Cardiac septum (tissue), 1 donor: ENCODE results near the gene IZUMO4. TPM values are rescaled to one million over a fixed set of nuclear protein-coding genes. Genes with fewer than 3 reads are reported as not detected.

ENCODE experiments used
- DNase-seq: peaks from one replicate; pipeline ENCODE4 v3.0.0-alpha.2; 2020; ENCODE audit warnings: low spot score
- intact Hi-C: fragments of 100-400 bp; cut with DNase I; formaldehyde crosslinking; loops from one replicate; pipeline ENCODE4 v1.14.0; 2022
- total RNA-seq: library from RNA; stranded (reverse); fragmentation: NEBNext Ultra II Directional; extraction: Animal tissue kit (Norgen Biotek cat#: 25700); gene quantifications from one replicate; pipeline ENCODE4 v1.2.1, GENCODE V29; 2021
- donor health status: DM: no; HTN: no; CAD: no.

The IZUMO4 gene
- total RNA-seq, 1 donor from 2014 or later: 4.3 TPM

DNA sequence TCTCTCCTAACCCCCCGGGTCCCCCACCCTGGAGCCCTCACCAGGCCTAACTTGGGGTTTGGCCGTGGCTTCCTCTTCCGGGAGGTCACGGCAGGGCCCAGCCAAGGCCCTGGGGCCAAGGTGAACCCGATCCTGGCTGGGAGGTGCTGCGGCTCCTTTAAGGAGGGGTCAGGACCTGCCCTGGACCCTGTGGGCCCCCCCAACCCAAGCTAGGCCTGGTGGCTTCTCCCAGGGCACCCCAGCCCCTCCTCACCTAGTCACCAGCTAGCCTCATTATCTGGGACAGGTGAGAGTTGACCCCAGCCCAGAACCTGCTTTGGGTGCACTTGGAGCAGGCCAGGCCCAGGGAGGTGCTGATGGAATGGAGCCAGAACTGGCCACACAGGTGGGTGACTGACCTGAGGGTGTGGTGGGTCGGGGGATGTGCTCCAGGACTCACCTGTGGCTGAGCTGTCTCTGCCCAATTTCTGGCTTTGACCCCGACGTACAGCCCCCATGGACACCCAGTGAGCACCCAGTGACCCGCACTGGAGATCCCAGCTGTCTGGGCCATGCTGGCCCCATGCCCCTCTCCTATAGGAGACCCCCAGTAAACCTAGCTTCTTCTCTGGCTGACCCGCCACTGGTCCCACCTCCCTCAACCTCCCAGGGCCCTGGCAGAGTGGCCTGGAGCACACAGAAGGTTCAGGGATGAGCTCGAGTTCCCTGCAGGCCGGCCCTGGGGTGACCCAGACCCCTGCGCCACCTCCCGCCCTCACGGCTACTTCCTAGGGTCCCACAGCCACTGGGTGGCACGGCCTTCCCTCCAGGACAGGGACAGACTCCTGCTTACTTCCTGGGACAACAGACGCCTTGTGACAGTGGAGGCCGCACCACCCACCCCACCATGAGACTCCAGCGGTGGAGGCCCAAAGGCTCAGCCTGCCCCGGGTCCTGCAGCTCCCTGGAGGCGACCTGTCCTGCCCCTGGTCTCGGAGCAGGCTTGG lies 38.9 kb upstream of the IZUMO4 start:
- DNase-seq: no peak
- intact Hi-C loops: no loop called here

DNA sequence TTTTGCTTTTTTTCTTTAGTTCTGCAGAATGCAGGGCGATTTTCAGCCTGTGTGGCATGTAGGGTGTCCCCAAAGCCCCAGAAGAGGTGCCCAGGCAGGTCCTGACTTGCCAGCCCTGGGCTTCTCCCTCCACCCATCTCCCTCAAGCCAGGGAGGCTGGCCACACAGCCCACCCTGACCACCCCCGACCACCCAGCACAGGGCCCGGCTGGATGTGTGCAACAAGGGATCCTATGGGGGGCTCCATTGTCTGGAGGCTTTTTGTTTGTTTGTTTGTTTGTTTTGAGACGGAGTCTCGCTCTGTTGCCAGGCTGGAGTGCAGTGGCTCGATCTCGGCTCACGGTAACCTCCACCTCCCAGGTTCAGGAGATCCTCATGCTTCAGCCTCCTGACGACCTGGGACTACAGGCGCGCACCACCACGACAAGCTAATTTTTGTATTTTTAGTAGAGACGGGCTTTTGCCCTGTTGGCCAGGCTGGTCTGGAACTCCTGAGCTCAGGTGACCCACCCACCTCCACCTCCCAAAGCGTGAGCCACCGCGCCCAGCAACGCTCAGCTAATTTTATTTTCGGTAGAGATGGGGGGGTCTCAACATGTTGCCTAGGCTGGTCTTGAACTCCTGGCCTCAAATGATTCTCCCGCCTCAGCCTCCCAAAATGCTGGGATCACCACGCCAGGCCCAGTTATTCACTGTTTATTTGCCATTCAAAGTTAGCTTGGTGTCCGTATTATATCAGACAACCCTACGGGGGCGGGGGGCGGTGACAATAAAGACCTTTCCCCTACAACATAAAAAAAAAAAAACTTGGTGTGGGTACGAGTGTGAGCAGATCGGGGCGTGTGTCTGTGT lies 37.9 kb upstream of the IZUMO4 start:
- intact Hi-C loops: no loop called here

DNA sequence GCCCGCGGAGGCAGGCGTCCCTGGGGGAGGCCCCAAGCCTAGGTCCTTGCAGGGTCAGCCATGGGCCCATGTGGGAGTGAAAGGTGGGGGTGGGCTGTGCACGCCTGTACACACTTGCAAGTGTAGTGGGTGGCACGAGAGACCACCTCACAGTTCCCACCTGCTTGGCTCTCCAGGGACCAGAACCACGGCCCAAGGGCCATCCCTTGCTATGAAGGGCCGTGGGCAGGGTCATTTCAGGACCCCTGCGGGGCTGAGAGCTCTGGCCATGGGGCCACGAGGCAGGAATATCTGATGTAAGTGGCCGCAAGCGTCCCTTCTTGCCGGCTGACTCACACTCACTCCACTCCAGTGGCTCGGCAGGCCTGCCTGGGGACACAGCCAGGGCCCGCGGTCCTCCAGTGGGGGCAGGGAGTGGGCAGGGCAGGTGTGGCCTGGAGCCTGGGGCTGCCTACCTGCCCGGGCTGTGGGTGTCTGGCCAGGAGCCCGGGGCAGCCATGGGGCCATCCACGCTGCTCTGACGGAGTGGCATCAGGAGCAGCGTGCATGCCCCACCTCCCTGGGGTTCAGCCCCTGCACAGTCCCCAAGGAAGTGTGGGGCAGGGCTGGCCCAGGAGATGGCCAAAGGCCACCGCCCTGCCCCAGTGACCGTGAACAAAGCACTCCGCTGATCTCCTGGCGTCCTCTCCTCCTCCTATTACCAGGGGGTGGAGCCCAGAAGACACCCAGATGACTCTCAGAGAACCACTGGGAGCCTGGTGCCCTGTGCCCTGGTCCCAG lies 37.1 kb upstream of the IZUMO4 start:
- intact Hi-C loops: loop anchor here (2.0 kb wide), 1 partner anchor 27 kb away; no protein-coding TSS in a partner anchor
- no peak for DNase-seq

More for the DNA sequence above, 37.9 kb upstream of the IZUMO4 start:
- no peak for DNase-seq

DNA sequence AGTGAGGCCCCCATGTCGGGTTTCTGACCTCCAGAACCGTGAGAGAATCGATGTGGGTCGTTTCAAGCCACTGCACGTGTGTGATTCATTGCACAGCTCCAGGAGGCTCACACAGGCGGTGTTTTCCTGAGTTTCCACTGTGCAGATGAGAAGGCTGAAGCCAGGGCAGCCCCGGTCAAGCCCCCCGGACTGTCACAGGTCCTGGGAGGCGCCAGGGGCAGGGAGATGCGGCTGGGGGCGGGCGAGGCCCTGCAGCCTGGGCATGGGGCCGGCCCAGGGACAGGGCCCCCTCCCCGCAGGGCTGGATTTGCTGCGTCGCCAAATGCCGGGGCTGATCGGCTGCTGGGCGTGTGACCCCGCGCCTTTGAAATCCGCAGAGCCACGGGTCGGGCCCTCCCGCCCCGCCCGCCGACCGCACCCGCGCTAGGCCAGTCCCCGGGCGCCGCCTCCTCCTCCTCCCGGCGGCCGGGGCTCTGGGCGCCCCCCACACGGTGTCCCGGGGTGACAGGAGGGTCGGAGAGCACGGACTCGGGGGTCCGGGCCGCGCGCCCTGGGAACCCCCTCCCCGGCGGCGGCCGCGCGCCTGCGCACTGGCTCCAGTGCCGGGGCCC lies 35.7 kb upstream of the IZUMO4 start:
- intact Hi-C loops: loop anchor here (2.0 kb wide), 1 partner anchor 28 kb away; no protein-coding TSS in a partner anchor
- peak; percentile 88 for DNase-seq

DNA sequence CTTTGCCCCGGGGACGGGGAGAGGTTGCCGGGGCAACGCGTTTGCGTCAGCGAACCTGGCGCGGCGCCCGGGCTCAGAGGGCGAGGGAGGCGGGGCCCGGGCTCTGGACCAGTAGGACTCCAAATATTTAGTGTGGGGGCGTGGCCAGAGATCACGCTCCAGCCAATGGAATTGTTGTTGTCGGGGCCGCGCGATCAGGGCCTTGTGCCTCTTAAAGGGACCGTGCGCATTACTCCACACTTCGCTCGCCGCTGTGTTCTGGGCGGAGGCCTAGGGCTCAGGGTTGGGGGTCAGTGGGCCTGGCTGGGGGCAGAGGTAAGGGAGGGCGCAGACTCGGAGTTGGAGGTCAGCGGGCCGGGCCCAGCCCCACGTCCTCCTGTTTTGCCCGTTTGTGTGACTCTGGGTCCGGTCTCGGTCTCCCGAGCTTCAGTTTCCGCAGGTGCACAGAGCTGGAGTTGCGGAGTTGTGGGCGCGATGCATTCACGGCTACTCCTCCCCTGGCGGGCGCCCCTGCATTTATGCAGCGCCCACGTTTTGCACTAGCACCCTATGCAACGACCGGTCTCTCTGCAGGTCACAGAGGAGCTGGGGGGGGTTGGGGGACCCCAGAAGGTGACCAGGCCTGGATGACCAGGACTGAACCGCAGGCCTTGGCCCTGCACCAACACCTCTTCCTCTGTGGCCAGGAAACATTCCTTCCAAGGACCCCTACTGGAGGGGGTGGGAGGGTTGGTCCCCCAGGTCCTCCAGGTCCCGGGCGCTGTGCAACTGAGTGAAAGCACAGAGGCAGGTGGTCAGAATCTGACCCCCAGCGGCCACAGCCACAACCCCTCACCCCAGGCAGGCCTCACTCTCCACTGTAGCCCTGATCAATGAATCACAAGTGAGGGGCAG lies 35.0 kb upstream of the IZUMO4 start:
- DNase-seq: peak; percentile 99
- intact Hi-C loops: loop anchor here (2.0 kb wide), 1 partner anchor 29 kb away; no protein-coding TSS in a partner anchor

DNA sequence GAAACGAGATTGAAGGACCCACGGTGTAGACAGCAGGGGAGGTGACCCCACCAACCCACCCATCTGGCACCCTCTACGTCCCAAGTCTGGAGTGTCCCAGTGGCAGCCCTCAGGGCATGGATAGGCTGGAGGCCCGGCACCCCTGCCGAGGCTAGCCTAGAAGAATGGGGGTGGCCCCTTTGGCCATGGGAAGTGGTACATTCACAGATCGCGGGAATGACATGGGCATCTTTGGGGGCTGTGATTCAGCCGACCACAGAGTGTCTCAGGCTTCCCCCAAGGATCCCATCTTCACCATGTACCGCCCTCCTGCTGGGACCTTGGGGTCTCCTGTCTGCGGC lies 34.4 kb upstream of the IZUMO4 start:
- intact Hi-C loops: no loop called here
- DNase-seq: no peak

DNA sequence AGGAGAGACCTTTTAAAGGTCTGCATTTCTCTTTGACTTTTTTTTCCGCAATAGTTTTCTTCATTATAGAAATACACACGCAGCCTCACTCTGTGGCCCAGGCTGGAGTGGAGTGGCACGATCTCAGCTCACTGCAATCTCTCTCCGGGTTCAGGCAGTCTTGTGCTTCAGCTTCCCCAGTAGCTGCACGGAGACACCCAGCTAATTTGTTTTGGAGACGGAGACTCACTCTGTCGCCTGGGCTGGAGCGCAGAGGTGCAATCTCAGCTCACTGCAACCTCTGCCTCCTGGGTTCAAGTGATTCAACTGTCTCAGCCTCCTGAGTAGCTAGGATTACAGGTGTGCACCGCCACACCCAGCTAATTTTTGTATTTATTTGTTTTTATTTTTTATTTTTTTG lies 33.9 kb upstream of the IZUMO4 start:
- DNase-seq: no peak
- intact Hi-C loops: no loop called here

DNA sequence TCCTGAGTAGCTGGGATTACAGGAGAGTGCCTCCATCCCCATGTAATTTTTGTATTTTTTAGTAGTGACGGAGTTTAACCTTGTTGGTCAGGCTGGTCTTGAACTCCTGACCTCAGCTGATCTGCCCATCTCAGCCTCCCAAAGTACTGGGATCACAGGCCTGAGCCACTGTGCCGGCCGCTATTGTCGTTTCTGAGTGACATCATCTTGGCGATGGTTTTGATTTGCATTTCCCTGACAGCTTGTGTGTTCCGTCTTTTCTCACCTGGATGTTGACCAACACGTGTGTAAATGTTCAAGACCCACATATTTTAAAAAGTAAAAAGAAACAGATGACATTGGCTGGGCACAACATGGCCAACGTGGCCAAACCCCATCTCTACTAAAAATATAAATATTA lies 32.9 kb upstream of the IZUMO4 start:
- intact Hi-C loops: loop anchor here (2.0 kb wide), 1 partner anchor 15 kb away; no protein-coding TSS in a partner anchor
- no peak for DNase-seq

DNA sequence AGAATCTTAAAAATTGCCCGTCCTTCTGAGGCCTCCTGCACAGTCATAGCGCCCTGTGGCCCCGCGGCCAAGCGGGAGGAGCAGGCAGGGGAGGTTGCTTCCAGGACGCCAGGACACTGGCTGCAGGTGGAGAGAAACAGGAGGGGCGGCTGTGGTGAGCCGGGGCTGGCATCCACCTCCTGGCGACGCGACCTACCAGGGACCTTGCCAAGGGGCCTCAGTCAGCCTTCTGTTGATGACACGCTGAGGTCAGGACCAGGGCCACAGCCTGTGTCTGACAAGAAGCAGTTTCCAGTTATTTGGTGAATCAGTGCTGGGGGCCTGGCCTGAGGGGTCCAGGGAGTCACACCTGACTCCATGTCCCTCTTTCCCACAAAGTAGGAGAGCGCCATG lies 32.3 kb upstream of the IZUMO4 start:
- intact Hi-C loops: loop anchor here (2.0 kb wide), 1 partner anchor 16 kb away; no protein-coding TSS in a partner anchor
- no peak for DNase-seq

DNA sequence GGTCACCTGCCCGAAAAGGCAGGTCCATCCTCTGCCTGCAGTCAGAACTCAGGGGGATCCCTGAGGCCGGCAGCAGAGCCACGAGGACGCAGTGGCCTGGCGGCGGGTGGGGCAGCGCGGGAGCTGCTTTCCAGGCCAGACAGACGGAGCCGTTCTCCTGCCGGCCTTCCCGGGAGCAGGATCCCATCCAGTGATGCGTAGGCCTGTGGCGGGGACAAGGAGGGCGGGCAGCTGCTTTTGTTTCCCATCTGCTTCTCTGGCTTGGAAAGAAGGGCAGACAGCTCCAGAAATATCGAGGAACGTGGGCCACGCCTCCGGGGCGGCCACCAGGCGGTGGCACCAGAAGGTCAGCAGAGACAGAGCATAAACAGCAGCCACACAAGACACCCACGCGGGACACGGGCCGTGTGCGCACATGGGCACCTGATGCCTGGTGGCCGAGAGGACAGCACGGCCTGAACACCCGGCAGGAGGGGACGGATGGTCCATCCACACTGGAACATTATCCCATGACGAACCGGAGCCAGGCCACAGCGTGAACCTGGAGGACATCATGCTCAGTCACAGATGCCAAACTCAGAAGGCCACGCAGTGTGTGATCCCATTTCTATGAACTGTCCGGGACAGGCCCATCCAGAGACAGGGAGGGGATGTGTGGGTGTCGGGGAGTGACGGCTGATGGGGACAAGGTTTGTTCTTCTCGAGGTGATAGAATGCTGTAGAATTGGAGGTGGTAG lies 31.8 kb upstream of the IZUMO4 start:
- intact Hi-C loops: loop anchor here (2.0 kb wide), 1 partner anchor 16 kb away; no protein-coding TSS in a partner anchor

DNA sequence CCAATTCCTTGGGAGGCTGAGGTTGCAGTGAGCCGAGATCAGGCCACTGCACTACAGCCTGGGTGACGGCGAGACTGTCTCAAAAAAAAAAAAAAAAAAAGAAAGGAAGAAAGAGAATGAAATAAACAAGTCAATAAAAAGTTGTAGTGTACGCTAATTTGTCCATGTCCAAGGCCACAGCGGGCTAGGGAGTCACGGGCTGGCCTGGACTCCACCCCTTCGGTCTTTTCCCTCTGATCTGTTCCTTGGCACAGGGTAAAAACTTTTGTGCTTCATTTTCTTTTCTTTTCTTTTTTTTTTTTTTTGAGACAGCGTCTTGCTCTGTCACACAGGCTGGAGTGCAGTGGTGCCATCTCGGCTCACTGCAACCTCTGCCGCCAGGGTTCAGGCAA lies 26.3 kb upstream of the IZUMO4 start:
- no peak for DNase-seq
- intact Hi-C loops: no loop called here

More for the DNA sequence above, 31.8 kb upstream of the IZUMO4 start:
- DNase-seq: peak; percentile 85

DNA sequence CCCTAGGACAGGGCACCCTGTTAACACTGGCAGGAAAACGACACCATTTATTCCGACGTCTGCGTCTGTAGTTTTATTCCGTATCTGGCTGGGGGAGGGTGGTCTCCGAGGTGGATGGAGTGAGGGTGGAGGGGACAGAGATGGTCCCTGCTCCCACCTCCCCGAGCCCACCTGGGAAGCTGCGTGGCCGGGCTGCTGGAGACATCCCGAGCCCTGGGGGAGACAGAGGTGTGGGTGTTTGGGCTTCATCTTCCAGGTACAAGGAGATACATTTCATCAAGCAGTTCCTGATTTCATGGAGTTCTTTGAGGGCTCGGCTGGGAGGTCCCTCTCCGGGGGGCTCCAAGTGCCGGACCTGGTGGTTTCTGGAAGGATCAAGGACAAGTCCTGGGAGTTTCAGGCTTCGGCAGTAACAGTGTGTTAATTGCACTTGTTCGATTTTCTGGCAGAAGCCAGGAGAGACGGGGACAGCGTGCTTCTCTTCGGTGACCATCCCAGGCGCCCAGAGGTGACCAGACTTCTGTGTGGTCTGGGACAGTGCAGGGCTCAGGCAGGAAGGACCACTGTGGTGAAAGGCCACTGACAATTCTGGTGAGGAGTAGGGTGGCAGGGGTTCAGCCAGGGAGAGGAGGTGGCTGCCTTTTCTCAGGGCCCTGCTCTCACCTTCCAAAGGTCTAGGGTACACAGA lies 25.6 kb upstream of the IZUMO4 start:
- intact Hi-C loops: no loop called here
- no peak for DNase-seq

DNA sequence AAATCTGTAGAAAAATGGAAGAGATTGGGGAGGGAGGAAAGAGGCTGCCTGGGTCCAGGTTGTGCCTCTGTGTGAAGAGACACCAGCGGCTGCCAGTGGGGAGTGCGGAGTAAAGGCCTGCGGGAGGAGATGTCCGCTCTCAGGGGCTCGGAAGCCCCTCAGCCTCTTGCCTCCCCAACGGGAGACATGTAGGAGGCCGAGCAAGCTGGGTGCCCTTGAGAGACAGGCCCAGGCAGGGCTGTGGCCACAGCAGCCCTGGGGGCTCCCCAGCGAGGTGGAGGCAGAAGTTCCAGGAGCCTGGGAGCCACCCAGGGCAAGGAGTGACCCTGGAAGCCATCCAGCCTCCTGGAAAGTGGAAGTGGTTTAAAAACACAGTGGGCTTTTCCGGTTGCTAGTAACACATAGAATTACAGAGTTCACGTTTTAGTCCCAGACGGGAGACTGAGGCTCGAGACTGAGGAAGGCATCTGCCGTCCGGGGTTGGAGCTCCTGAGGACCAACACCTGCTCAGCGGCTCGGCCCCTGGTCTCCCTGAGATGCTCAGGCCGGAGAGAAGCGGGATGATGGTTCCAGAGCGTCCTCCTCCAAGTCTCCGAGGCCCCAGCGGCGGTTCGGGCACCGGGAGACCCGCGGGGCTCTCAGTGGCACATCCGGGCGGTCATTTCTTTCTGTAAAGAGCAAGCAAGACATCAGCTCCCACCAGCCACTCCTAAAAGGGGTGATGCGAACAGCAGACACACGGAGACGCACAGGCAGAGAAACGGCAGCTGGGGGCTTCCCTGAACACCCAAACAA lies 23.8 kb upstream of the IZUMO4 start:
- intact Hi-C loops: no loop called here
- no peak for DNase-seq

DNA sequence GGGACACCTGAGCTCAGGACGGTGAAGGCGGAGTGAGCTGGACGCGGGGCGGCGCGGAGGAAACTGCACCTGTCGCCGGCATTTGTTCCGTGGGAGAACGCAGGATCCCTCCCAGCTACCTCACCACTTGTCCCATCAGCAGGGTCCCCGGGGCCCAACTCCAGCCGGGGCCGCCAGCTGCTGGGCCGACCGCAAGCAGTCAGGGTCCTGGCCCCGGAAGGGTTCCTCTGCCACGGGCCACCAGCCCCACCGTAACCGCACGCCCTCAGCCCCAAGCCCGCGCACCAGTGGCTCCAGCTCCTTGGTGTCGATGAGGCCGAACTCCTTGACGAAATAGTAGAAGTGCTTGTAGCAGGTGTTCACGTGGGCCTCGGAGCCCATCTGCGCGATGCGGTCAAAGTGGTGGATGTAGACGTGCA lies 20.2 kb upstream of the IZUMO4 start:
- no peak for DNase-seq
- intact Hi-C loops: no loop called here

DNA sequence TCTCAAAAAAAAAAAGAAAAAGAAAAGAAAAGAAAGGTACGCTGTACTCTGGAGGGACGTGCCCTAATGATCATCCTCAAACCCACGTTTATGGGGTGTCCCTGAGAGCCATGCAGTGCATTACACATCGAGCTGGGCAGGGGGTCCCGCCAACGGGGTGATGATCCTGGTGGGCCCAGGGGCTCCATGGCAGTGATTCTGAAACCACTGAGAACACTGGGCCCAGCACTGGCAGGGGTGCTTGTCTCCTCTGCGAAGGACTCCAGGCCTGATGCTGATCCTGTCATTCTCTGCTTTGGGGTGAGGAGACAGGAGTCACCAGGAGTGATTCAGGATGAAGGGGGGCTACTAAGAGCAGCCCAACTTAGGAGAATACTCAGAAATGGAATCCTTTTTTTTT lies 19.3 kb upstream of the IZUMO4 start:
- intact Hi-C loops: no loop called here
- DNase-seq: no peak
